Kidney (tissue), 14 donors: Measurements from ENCODE around the gene TMEM233. TPM values are rescaled to one million over a fixed set of nuclear protein-coding genes. Genes with fewer than 3 reads are reported as not detected.

Experiments
- DNase-seq, 5 donors: peaks; one replicate each; pipeline ENCODE4 v3.0.0-alpha.2; 2013 to 2020
- FAIRE-seq: peaks from 2 replicates; lab custom pipeline; 2012; peaks lifted over from hg19 to GRCh38; lab: Jason Lieb, UNC
- H3K27ac ChIP-seq, 2 donors: one replicate each; pipeline ENCODE4 v1.7.0; 2013; ENCODE audit warnings: low read depth in 2 of 2, low read length in 2 of 2, inconsistent platforms in 1 of 2
- H3K27me3 ChIP-seq: one replicate; pipeline ENCODE4 v1.7.1; 2013; ENCODE audit warnings: low read length, inconsistent platforms; ENCODE audit not compliant: control insufficient read depth, insufficient read depth
- H3K36me3 ChIP-seq, 3 donors: one replicate each; pipeline versions ENCODE4 v1.7.0 to v1.7.1; 2013; ENCODE audit warnings: low read length in 3 of 3, control low read depth in 1 of 3, inconsistent platforms in 1 of 3; ENCODE audit not compliant: insufficient read depth in 3 of 3, control insufficient read depth in 2 of 3
- H3K4me1 ChIP-seq, 3 donors: one replicate each; pipeline versions ENCODE4 v1.7.0 to v1.7.1; 2013; ENCODE audit warnings: low read length in 3 of 3, inconsistent platforms in 1 of 3, low read depth in 1 of 3; ENCODE audit not compliant: control insufficient read depth in 2 of 3, insufficient read depth in 2 of 3
- H3K4me3 ChIP-seq, 3 donors: one replicate each; pipeline versions ENCODE4 v1.7.0 to v1.8.1; 2013; ENCODE audit warnings: low read length in 3 of 3, control low read depth in 1 of 3, inconsistent platforms in 1 of 3
- H3K9ac ChIP-seq, 3 donors: one replicate each; pipeline versions ENCODE4 v1.7.0 to v1.7.1; 2013; ENCODE audit warnings: low read length in 3 of 3, control low read depth in 1 of 3, inconsistent platforms in 1 of 3
- H3K9me3 ChIP-seq, 3 donors: one replicate each; pipeline versions ENCODE4 v1.7.0 to v1.7.1; 2013; ENCODE audit warnings: low read length in 3 of 3, control low read depth in 1 of 3, inconsistent platforms in 1 of 3; ENCODE audit not compliant: control insufficient read depth in 2 of 3, insufficient read depth in 1 of 3
- CTCF ChIP-seq: IDR thresholded peaks from 3 replicates; pipeline ENCODE4 v1.5.1; 2012; ENCODE audit warnings: mild to moderate bottlenecking, moderate library complexity, borderline replicate concordance; ENCODE audit not compliant: insufficient read depth; ENCODE audit errors: extremely low read depth
- intact Hi-C: fragments of 100-400 bp; cut with DNase I; formaldehyde crosslinking; loops from one replicate; pipeline ENCODE4 v1.11.1; 2022
- polyA plus RNA-seq: library from polyadenylated mRNA; stranded (reverse); fragments of 350-450 nt; fragmentation: Illumina TruSeq; extraction: RNeasy Lipid Tissue Mini Kit (QIAGEN cat#74804); gene quantifications from one replicate; pipeline ENCODE4 v1.2.3, GENCODE V29; 2014; ENCODE audit warnings: low read depth, low replicate concordance; ENCODE audit not compliant: insufficient read depth
- total RNA-seq: library from RNA; stranded (reverse); fragmentation: NEBNext Ultra II Directional; extraction: Animal tissue kit (Norgen Biotek cat#: 25700); gene quantifications from one replicate; pipeline ENCODE4 v1.2.1, GENCODE V29; 2021
- donor health status: control.
- donor health status: control.
- donor health status: control.
- donor health status: control.
- donor health status: control.
- donor health status: DM: yes; HTN: yes; CAD: no.
- donor health status: Normal renal cell carcinoma (clear cell type).

The TMEM233 gene
- total and polyA plus RNA-seq, 2 donors from 2014 or later: 1.2 to 1.4 TPM

GRCh38 chr12:119576118-119576810 is 17.3 kb upstream of the TMEM233 start:
- Histone ChIP-seq H3K9me3 (no peaks in the 10 kb centered on the region), H3K4me3 (no peak overlapping the region), H3K27me3 (no peaks in the 10 kb centered on the region), H3K4me1 (no peaks in the 10 kb centered on the region), H3K9ac (no peak overlapping the region), H3K36me3 (no peaks in the 10 kb centered on the region), H3K27ac (no peak overlapping the region)
- intact Hi-C loops: no loop called here
- TF ChIP-seq CTCF: no peak
- FAIRE-seq (no peak), DNase-seq (no peak)

GRCh38 chr12:119576915-119577314 is 16.7 kb upstream of the TMEM233 start:
- no peak for FAIRE-seq
- no peak for DNase-seq
- no peaks in the 10 kb centered on the region for H3K4me1 ChIP-seq
- no peaks in the 10 kb centered on the region for H3K27me3 ChIP-seq
- no peak for TF ChIP-seq CTCF
- H3K4me3 ChIP-seq: no peak overlapping the region
- no peaks in the 10 kb centered on the region for H3K9me3 ChIP-seq
- intact Hi-C loops: no loop called here
- H3K9ac ChIP-seq: no peak overlapping the region
- H3K27ac ChIP-seq: no peak overlapping the region
- H3K36me3 ChIP-seq: no peaks in the 10 kb centered on the region

- Histone ChIP-seq H3K27me3 (no peaks in the 10 kb centered on the region), H3K9me3 (no peaks in the 10 kb centered on the region), H3K9ac (no peak overlapping the region), H3K36me3 (no peaks in the 10 kb centered on the region), H3K4me1 (no peaks in the 10 kb centered on the region), H3K27ac (no peak overlapping the region), H3K4me3 (no peak overlapping the region)
- FAIRE-seq (no peak), DNase-seq (no peak)
- TF ChIP-seq CTCF: no peak
- intact Hi-C loops: no loop called here
Measured at GRCh38 chr12:119578112-119578511, 15.5 kb upstream of the TMEM233 start.

- FAIRE-seq: no peak
- no peak for TF ChIP-seq CTCF
- intact Hi-C loops: no loop called here
- Histone ChIP-seq H3K4me3 (no peak overlapping the region), H3K9ac (no peak overlapping the region), H3K4me1 (no peaks in the 10 kb centered on the region), H3K9me3 (no peaks in the 10 kb centered on the region), H3K27me3 (peaks cover 8% of the 10 kb centered on the region), H3K36me3 (no peaks in the 10 kb centered on the region), H3K27ac (no peak overlapping the region)
- no peak for DNase-seq
Measured at GRCh38 chr12:119589097-119589496, 4.5 kb upstream of the TMEM233 start.
